Endodermal cell (in vitro differentiated cells): ENCODE results near the gene ANKRD31. TPM values are rescaled to one million over a fixed set of nuclear protein-coding genes. Genes with fewer than 3 reads are reported as not detected.

Experiments used
- DNase-seq: peaks from one replicate; pipeline ENCODE4 v3.0.0-alpha.2; 2017
- H3K27ac ChIP-seq: 2 replicates; pipeline ENCODE4 v1.5.1; 2013; ENCODE audit warnings: mild to moderate bottlenecking, low read depth, low read length, moderate library complexity
- H3K27me3 ChIP-seq: 2 replicates; pipeline ENCODE4 v1.6.1; 2013; ENCODE audit warnings: mild to moderate bottlenecking, low read length, moderate library complexity; ENCODE audit not compliant: insufficient read depth, control insufficient read depth, poor library complexity, severe bottlenecking
- H3K36me3 ChIP-seq: 2 replicates; pipeline ENCODE4 v1.7.0; 2013; ENCODE audit warnings: mild to moderate bottlenecking, low read length, moderate library complexity; ENCODE audit not compliant: control insufficient read depth, insufficient read depth
- H3K4me1 ChIP-seq: one replicate; pipeline ENCODE4 v1.7.0; 2013; ENCODE audit warnings: low read length; ENCODE audit not compliant: control insufficient read depth, insufficient read depth
- H3K4me3 ChIP-seq: 2 replicates; pipeline ENCODE4 v1.5.1; 2013; ENCODE audit warnings: mild to moderate bottlenecking, low read length, moderate library complexity
- H3K9ac ChIP-seq: 2 replicates; pipeline ENCODE4 v1.6.1; 2013; ENCODE audit warnings: mild to moderate bottlenecking, low read length, moderate library complexity; ENCODE audit not compliant: poor library complexity, severe bottlenecking; ENCODE audit errors: extremely low read depth
- H3K9me3 ChIP-seq: 2 replicates; pipeline ENCODE4 v1.6.1; 2013; ENCODE audit warnings: mild to moderate bottlenecking, low read length, moderate library complexity; ENCODE audit not compliant: control insufficient read depth
- H3K27ac Mint-ChIP-seq: 2 replicates; pipeline ENCODE4 v1.8.0; 2020; ENCODE audit warnings: mixed read lengths
- H3K27me3 Mint-ChIP-seq: 2 replicates; pipeline ENCODE4 v1.8.0; 2021; ENCODE audit warnings: mild to moderate bottlenecking, mixed read lengths; ENCODE audit not compliant: insufficient read depth
- H3K36me3 Mint-ChIP-seq: 2 replicates; pipeline ENCODE4 v1.8.0; 2020; ENCODE audit warnings: low read depth, mixed read lengths
- H3K4me1 Mint-ChIP-seq: 2 replicates; pipeline ENCODE4 v1.8.0; 2020; ENCODE audit warnings: mixed read lengths
- H3K4me3 Mint-ChIP-seq: 2 replicates; pipeline ENCODE4 v1.8.0; 2020; ENCODE audit warnings: mild to moderate bottlenecking, moderate library complexity, mixed read lengths
- H3K9me3 Mint-ChIP-seq: 2 replicates; pipeline ENCODE4 v1.8.0; 2020; ENCODE audit warnings: mild to moderate bottlenecking, mixed read lengths
- WGBS, 2 experiments: methylation state at CpG; one replicate each; pipeline versions ENCODE4 v1.1.5 to v1.1.7; 2013; ENCODE audit warnings: missing lambda C conversion rate in 2 of 2, mixed read lengths in 1 of 2; ENCODE audit not compliant: insufficient coverage in 1 of 2, insufficient read length in 1 of 2; 5-methylcytosine and 5-hydroxymethylcytosine counted together
- total RNA-seq, 2 donors: library from RNA; stranded (reverse); fragmentation: NEBNext Ultra II Directional in 1 of 2; extraction: Animal tissue kit (Norgen Biotek cat#: 25700) in 1 of 2; gene quantifications; 2 replicates in 1 of 2; 3 replicates in 1 of 2; pipeline ENCODE4 v1.2.1, GENCODE V29; 2021
- TF ChIP-seq, protein P1 (sequence below): fragments of 200-600 bp; sonication (generic); conservative IDR thresholded peaks from 2 replicates; pipeline ENCODE4 v1.5.0; 2021; ENCODE audit warnings: antibody characterized with exemption, mild to moderate bottlenecking

Gene ANKRD31
- total RNA-seq, 2 donors from 2014 or later = 0.13 to 0.29 TPM

DNA sequence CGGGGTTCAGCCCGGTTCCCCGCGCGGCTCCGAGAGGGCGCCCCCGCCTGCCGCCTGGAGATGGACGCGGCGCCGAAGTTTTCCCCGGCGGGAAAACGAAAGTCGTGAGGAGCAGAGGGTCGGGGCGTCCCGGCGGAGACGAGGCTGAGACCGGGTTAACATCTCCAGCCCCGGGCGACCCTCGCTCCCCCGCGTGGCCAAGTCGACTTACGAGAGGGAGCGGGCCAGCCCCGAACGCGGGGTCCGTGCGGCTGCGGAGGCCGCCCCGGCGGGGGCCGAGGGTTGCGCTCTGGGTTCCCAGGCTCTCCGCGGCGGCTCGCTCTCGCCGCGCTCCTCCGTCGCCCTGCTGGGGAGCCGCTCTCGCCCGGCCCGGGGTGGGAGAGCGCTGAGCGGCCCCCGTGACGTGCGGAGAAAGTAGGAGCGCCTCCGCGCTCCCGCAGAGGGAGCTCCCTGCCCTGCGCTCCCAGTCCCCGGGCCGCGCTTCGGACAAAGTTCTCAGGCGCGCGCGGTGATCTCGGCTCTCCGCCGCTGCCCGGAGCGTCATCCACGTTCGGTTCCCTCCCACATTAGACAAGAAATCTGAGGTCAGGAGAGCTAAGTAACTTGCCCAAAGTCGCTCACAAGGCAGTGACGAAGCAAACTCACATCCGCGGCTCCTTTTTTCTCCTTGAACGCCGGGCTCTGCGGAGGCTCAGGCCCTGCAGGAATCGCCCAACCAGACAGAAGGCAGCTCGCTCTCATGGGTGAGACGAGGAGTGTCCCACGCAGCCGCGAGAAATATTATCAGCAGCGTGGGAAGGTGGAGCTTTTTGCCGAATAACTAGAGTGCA, 183.2 kb downstream of the ANKRD31 start:
- H3K27ac Mint-ChIP-seq = peak overlapping the region; percentile 86

DNA sequence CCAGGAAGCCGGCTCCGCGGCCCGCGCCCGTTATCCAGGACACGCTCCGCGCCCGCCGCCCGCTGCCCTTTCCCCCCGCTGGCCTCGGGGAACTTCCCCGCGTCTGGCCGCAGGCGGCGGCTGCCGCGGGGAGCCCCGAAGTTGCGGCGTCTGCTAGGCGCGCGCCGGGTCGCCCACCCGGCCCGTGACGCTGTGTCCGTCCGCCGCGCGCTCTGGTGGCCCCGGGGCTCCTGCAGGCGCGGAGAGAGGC, 183.7 kb downstream of the ANKRD31 start:
- H3K27ac ChIP-seq = no peak overlapping the region
- TF ChIP-seq, protein P1, sequence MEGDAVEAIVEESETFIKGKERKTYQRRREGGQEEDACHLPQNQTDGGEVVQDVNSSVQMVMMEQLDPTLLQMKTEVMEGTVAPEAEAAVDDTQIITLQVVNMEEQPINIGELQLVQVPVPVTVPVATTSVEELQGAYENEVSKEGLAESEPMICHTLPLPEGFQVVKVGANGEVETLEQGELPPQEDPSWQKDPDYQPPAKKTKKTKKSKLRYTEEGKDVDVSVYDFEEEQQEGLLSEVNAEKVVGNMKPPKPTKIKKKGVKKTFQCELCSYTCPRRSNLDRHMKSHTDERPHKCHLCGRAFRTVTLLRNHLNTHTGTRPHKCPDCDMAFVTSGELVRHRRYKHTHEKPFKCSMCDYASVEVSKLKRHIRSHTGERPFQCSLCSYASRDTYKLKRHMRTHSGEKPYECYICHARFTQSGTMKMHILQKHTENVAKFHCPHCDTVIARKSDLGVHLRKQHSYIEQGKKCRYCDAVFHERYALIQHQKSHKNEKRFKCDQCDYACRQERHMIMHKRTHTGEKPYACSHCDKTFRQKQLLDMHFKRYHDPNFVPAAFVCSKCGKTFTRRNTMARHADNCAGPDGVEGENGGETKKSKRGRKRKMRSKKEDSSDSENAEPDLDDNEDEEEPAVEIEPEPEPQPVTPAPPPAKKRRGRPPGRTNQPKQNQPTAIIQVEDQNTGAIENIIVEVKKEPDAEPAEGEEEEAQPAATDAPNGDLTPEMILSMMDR = no peak
- H3K4me3 ChIP-seq = peak overlapping the region; percentile 84
- H3K36me3 ChIP-seq = no peaks in the 10 kb centered on the region
- 0% methylated on average over 10 to 40 of the region's 40 CpGs for WGBS, 2 experiments
- H3K9ac ChIP-seq = peak overlapping the region; percentile 26
- peaks cover 36% of the 10 kb centered on the region for H3K27me3 Mint-ChIP-seq
- H3K9me3 ChIP-seq = no peaks in the 10 kb centered on the region
- peaks cover 47% of the 10 kb centered on the region for H3K4me1 Mint-ChIP-seq
- H3K9me3 Mint-ChIP-seq = no peaks in the 10 kb centered on the region
- peaks cover 23% of the 10 kb centered on the region for H3K27me3 ChIP-seq
- no peak overlapping the region for H3K27ac Mint-ChIP-seq
- H3K36me3 Mint-ChIP-seq = no peaks in the 10 kb centered on the region
- H3K4me1 ChIP-seq = peaks cover 10% of the 10 kb centered on the region
- H3K4me3 Mint-ChIP-seq = peak overlapping the region; percentile 69
- no peak for DNase-seq

More for the DNA sequence above, 183.2 kb downstream of the ANKRD31 start:
- H3K27me3 Mint-ChIP-seq = peaks cover 36% of the 10 kb centered on the region
- peak overlapping the region; percentile 26 for H3K9ac ChIP-seq
- peak overlapping the region; percentile 84 for H3K4me3 ChIP-seq
- H3K4me1 Mint-ChIP-seq = peaks cover 47% of the 10 kb centered on the region
- H3K4me3 Mint-ChIP-seq = peak overlapping the region; percentile 69
- peaks cover 10% of the 10 kb centered on the region for H3K4me1 ChIP-seq
- WGBS, 2 experiments = 0% methylated on average over 53 to 95 of the region's 95 CpGs
- H3K36me3 Mint-ChIP-seq = no peaks in the 10 kb centered on the region
- H3K9me3 ChIP-seq = no peaks in the 10 kb centered on the region
- H3K36me3 ChIP-seq = no peaks in the 10 kb centered on the region
- no peaks in the 10 kb centered on the region for H3K9me3 Mint-ChIP-seq
- H3K27ac ChIP-seq = peak overlapping the region; percentile 34
- H3K27me3 ChIP-seq = peaks cover 23% of the 10 kb centered on the region
- peak; percentile 84 for DNase-seq
- TF ChIP-seq, protein P1 = peak; percentile 36

DNA sequence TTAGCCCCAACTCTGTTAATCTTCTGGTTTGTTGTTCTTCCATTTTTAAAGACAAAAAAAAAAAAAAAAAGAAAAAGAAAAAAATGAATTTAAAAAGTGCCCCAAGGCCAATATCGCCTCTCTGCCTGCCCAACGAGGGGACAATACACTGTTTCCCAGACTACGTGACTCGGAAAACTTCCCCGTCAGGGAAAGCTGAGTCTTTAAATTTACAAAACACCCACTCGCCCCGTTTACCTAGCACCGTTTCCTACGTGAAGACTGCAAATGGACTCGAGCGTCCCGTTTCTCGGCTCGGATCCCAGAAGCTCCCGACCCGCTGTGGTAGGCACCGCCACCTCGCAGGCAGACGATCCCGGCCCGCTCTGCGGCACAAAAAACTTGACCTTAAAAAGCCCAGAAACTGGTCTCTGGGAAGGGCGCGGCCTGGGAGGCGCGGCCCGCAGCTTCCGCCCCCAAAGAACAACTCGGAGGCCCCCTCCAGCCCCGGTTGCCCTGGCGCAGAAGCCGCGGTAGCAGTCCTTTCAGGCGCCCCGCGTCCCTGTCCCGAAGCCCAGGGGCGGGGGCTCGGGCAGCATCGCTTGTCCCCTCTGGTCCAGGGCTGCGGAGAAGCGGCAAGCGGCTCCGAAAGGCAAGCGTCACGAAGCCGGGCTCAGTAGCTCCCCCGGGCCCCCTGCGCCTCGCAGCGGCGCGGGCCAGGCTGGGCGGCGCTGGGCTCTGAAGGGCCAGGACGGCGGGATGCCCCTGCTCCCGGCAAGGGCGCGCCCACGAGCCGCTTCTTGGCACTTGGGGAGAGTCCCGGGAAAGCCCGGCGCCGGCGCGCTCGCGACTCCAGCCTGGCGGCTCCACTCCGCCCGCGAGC, 184.3 kb downstream of the ANKRD31 start, which contains the start of gene GCNT4:
GCNT4 (minus strand) TSS at position 367 of the 862 bp plus-strand sequence. CDS start 22,521 bp downstream, outside the sequence.
- no peaks in the 10 kb centered on the region for H3K9me3 Mint-ChIP-seq
- peaks cover 36% of the 10 kb centered on the region for H3K27me3 Mint-ChIP-seq
- Histone ChIP-seq H3K27ac (no peak within 1 kb of the TSS), H3K27me3 (peaks cover 23% of the 10 kb centered on the region), H3K9ac (peak within 1 kb of the TSS; percentile 26), H3K36me3 (no peaks in the 10 kb centered on the region), H3K9me3 (no peaks in the 10 kb centered on the region), H3K4me1 (peaks cover 10% of the 10 kb centered on the region), H3K4me3 (peak within 1 kb of the TSS; percentile 84)
- TF ChIP-seq, protein P1 = no peak
- DNase-seq = peak; percentile 81
- WGBS, 2 experiments = 1 to 2% methylated on average over 32 to 74 of the region's 74 CpGs
- peaks cover 44% of the 10 kb centered on the region for H3K4me1 Mint-ChIP-seq
- no peaks in the 10 kb centered on the region for H3K36me3 Mint-ChIP-seq
- H3K27ac Mint-ChIP-seq = peak within 1 kb of the TSS; percentile 40
- peak within 1 kb of the TSS; percentile 69 for H3K4me3 Mint-ChIP-seq
